DND-41 (cell line): ENCODE data around the gene TOP2B.

Source experiments
- EZH2 ChIP-seq: IDR thresholded peaks from 3 replicates; pipeline ENCODE4 v1.6.1; 2012; ENCODE audit warnings: borderline replicate concordance, low read depth, mild to moderate bottlenecking, moderate library complexity, low read length, inconsistent platforms; ENCODE audit not compliant: severe bottlenecking
- TF ChIP-seq, protein P1 (sequence below): IDR thresholded peaks from 2 replicates; pipeline ENCODE4 v1.5.1; 2012; ENCODE audit warnings: borderline replicate concordance, low read length, moderate library complexity, mild to moderate bottlenecking; ENCODE audit not compliant: poor library complexity, severe bottlenecking; ENCODE audit errors: extremely low read depth

DNA sequence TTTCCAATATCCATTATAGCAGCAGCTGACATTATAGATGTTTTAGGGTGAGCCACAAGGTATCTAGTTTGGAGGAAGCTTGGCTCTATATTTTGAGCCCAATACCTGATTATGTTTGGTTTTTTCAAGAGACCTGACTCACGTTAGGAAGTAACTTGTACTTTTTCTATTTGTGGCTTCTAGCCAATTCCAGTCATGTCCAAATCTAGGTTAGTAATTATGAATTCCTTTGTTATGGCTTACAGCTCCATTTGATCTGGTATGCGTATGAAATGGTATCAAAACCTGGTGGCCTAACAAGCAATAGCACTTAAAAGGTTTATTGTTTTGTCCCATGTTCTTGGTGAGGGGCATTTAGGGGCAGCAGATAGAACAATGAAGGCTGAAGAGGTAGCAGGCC lies 115.9 kb downstream of the TOP2B start:
- TF ChIP-seq, protein P1, sequence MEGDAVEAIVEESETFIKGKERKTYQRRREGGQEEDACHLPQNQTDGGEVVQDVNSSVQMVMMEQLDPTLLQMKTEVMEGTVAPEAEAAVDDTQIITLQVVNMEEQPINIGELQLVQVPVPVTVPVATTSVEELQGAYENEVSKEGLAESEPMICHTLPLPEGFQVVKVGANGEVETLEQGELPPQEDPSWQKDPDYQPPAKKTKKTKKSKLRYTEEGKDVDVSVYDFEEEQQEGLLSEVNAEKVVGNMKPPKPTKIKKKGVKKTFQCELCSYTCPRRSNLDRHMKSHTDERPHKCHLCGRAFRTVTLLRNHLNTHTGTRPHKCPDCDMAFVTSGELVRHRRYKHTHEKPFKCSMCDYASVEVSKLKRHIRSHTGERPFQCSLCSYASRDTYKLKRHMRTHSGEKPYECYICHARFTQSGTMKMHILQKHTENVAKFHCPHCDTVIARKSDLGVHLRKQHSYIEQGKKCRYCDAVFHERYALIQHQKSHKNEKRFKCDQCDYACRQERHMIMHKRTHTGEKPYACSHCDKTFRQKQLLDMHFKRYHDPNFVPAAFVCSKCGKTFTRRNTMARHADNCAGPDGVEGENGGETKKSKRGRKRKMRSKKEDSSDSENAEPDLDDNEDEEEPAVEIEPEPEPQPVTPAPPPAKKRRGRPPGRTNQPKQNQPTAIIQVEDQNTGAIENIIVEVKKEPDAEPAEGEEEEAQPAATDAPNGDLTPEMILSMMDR = no peak
- no peak for TF ChIP-seq EZH2
